GM21381 (cell line): Measurements from ENCODE around the gene ZNHIT6.
"Not testable (repeated sequence)": the region's sequence is repeated elsewhere in the genome, so short reads cannot be mapped to it uniquely, and the experiment has no call there.

ENCODE experiments used
- ATAC-seq: cut with Tn5 transposase; IDR thresholded peaks from one replicate; pipeline ENCODE4 v1.9.1; 2021; ENCODE audit warnings: mild to moderate bottlenecking, moderate library complexity; ENCODE audit not compliant: unreplicated experiment

ZNHIT6 gene, protein sequence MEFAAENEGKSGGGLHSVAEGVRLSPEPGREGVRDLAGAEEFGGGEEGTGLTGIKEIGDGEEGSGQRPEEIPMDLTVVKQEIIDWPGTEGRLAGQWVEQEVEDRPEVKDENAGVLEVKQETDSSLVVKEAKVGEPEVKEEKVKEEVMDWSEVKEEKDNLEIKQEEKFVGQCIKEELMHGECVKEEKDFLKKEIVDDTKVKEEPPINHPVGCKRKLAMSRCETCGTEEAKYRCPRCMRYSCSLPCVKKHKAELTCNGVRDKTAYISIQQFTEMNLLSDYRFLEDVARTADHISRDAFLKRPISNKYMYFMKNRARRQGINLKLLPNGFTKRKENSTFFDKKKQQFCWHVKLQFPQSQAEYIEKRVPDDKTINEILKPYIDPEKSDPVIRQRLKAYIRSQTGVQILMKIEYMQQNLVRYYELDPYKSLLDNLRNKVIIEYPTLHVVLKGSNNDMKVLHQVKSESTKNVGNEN

DNA sequence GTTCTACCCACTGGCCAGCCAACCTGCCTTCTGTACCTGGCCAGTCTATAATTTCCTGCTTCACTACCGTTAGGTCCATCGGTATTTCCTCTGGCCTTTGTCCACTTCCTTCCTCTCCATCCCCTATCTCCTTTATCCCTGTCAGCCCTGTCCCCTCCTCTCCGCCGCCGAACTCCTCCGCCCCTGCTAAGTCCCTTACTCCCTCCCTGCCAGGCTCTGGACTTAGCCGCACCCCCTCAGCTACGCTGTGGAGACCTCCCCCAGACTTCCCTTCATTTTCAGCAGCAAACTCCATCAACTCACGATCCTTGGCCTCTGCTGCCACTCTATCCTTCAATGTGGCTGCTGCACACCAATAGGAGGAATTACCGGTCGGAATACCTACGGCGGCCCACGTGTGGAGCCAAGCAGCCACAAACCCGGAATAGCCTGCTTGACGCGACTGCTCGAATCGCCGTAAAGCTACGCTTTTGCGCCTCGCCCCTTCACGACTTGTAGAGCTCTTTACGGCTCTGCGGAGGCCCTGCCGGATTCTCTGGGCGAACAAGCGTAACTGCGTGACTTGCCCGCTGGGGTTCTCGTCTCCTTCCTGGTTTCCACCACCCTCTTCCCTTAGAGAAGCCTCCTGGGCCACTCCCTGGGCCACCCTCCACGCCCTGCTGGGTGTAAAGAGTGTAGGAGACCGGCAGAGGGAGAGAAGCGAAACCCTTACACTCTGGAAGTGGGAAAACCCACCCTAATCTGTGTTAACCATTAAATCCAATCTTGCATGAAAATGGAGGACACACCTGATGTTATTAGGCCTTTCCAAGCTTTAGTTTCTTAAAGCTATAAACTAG is at the start of gene ZNHIT6:
TSS of gene ZNHIT6 (minus strand) at position 444 of the 839 bp plus-strand sequence. CDS start at position 295, 149 bp downstream.
- ATAC-seq, result peak; percentile 87

DNA sequence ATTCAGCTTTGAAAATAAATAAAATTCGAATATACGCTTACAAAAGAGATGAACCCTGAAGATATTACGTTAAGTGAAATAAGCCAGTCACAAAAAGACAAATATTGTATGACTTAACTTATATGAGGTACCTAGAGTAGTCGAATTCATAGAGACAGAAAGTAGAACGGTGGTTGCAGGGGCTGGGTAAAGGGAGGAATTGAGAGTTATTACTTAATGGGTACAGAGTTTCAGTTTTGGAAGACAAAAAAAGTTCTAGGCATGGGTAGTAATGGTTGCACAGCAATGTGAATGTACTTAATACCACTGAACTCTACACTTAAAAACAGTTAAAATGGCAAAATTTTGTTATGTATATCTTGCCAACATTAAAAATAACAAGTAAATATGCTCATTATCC is 48.6 kb upstream of the ZNHIT6 start:
- peak; percentile 65 for ATAC-seq

DNA sequence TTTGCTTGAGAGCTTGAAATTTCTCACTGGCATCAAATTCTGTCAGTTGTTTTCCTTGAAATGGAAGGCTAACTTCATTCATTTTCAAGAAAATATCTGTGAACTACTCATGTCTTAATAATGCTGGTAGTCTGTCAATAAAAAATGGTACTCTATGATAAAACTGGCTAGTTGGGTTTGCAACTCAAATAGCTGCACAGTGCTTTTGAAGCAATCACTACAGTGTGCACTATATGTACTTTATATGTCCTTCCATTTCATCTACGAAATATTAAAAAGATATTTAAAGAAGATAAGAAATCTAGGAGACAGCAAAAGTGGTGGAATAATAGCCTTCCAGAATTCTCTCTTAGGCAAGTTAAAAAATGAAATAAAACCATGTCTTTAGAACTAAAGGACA is 39.9 kb upstream of the ZNHIT6 start:
- no peak for ATAC-seq

DNA sequence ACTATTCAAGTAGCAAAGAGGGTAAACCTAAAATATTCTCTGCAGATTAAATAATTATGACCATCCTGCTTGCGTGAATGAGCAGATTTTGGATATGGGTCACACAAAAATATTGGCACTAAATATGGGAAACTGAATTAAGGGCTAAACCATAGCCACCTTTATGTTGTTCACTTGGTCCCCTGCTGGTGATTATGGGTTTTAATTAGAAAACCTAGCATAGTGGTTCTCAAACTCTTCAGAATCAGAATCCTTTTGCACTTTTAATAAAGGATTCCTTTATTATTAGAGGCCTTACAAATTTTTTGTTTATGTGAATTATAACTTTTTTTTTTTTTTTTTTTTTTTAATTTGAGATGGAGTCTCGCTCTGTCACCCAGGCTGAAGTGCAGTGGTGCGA is 38.5 kb upstream of the ZNHIT6 start:
- ATAC-seq, result no peak

DNA sequence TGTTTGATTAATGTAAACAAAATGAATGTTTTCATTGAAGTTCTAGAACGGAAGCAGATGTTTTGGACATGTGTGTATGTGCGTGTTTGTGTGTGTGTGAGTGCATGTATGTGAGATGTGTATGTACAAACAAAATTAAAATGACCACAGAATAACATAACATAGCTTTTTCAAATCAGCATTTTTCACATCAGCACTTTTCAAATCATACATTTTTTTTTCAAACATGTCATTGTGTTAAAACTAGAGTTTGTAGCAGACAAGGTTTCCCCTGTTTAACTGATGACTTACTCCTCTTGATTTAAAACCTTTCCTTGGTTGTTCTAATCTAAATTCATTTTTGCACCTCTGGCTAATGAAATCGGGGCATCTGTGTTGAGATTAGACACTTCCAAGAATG is 35.6 kb upstream of the ZNHIT6 start:
- no peak for ATAC-seq

DNA sequence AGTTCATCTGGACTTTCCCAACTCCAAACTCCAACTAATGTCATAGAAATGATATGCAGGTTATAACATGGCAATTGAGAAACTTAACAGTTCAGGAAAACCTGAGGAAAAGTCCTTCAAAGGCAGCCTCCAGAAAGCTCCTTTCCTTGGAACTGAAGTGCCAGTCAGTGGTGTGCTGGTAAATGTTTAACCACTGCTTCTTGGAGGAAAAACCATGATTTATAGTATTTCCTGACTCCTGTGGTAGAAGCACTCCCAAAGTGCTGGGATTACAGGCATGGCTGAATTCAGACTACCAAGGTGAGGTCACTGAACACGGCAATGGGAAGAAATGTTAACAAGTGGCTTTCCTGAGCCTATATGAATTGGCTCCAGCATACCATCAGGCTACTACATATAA is 26.7 kb upstream of the ZNHIT6 start:
- no peak for ATAC-seq

DNA sequence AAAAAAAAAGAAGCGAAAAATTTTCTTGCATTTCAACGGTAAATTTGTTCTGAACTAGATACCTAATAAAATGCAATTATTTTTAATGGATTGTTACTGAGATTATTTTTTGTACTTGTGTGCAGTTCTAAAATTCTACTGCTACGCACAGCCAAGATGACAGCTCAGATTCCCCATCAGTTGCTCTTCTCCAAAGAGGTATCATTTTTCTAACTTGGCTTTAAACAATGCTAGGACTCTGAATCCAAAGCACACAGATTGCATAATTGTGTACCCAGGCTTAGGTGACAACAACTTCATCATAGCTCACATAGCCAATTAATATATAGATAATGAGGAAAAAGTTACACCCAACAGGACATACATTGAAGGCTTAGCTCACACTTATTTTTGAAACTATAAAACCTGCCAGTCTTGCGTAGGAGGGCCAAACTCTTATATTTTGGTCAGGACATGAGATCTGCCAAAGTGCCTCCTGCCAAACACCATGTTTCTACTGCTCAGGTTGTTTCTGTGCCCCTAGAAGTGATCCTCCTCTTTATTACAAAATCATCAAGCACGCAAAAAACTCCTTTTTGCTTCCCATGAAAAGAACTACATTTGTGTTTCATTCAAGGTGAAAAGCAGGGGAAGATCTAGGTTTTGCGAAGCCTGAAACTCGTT is 10.6 kb upstream of the ZNHIT6 start:
- no peak for ATAC-seq

DNA sequence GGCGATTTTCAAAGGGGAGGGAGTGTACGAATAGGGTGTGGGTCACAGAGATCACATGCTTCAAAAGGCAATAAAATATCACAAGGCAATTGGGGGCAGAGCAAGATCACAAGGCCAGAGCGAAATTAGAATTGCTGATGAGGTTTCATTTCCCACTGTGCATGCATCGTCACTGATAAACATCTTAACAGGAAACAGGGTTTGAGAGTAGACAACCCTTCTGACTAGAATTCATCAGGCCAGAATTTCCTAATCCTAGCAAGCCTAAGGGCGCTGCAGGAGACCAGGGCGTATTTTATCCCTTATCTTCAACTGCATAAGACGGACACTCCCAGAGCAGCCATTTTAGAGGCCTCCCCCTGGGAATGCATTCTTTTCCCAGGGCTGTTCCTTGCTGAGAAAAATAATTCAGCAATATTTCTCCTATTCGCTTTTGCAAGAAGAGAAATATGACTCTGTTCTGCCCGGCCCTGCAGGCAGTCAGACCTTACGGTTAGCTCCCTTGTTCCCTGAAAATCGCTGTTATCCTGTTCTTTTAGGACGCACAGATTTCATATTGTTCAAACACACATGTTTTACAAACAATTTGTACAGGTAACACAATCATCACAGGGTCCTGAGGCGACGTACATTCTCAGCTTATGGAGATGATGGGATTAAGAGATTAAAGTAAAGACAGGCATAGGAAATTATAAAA is 6.3 kb upstream of the ZNHIT6 start:
- ATAC-seq, result not testable (repeated sequence)

DNA sequence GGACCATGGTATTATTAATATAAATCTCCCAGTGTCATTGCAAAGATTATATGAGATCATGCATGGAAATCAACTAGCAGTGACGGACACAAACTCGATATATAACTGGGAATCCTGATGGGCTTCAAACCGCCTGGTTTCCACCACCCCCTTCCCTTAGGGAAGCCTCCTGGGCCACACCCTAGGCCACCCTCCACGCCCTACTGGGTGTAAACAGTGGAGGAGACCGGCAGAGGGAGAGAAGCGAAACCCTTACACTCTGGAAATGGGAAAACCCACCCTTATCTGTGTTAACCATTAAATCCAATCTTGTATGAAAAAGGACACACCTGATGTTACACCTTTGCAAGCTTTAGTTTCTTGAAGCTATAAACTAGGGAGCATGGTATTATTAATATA is 595 bp upstream of the ZNHIT6 start:
- ATAC-seq, result no peak

DNA sequence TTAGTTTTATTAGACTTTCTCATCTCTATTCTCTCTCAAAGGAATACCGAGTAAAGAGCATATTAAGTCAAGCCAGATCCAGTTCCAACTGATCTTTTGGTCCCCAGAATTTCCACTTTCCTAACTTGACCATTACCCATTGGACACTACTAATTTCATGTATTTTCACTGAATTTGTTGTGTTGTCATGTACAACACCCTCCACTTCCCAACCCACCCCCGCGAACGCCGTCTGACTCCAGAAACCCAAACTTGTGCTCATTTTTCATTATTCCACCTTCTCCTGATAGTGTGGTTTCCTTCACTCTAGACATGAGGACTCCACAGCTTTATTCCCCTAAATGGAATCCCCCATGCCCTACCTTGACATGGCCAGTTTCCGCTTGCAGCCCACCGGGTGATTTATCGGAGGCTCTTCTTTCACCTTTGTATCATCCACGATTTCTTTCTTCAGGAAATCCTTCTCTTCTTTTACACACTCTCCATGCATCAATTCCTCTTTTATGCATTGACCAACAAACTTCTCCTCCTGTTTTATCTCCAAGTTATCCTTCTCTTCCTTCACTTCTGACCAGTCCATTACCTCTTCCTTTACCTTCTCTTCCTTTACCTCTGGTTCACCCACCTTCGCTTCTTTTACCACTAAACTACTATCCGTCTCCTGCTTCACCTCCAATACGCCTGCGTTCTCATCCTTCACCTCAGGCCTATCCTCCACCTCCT is 805 bp downstream of the ZNHIT6 start:
- ATAC-seq, result peak; percentile 34

DNA sequence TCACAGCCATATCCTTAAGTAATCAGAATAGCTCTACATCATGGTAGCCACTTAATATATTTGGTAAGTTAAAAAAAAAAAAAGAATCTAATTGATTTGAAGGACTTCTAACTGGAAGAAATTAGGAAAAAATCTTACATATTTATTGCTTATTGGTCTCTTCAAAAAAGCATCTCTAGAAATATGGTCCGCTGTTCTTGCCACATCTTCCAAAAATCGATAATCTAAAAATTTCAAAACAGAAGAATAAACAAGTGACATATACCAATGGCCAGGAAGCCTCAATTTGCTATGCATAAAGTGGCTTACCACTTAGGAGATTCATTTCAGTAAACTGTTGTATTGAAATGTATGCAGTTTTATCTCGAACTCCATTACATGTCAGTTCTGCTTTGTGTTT is 2.3 kb downstream of the ZNHIT6 start:
- no peak for ATAC-seq

DNA sequence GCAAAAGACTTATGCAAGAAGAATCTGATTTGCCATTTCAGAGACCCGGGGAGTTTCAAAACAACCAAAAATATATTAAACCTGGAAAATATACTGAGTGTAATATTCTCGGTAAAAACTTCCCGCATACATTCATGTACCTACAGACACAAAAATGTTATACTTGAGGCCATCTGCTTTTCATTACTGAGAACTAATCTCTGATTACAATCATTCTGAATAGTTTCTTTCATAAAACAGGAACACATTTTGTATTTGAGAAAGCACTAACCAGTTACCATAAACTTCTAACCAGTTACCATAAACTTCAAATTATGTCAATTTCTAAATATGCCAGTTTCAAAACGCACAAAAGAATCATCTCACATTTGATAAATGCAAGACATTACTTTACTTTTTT is 7.8 kb downstream of the ZNHIT6 start:
- no peak for ATAC-seq

DNA sequence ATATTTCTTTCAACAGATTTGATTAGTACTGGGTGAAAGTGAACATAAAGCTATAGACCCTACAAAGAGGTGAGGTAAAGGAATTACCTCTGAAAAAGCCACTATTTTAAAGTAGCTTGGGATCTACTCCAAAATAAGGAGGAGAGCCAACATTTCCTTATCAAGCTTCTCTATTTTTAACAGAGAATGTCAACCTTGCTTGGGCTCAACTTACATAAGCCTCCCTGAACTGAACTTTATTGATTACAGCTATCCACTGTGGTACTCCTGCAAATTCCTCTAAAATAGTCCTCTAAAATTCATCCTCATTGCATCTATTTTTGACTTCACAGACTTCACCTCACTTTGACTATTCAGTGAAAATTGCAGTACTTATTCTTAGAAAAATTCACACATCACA is 10.3 kb downstream of the ZNHIT6 start:
- ATAC-seq, result no peak

DNA sequence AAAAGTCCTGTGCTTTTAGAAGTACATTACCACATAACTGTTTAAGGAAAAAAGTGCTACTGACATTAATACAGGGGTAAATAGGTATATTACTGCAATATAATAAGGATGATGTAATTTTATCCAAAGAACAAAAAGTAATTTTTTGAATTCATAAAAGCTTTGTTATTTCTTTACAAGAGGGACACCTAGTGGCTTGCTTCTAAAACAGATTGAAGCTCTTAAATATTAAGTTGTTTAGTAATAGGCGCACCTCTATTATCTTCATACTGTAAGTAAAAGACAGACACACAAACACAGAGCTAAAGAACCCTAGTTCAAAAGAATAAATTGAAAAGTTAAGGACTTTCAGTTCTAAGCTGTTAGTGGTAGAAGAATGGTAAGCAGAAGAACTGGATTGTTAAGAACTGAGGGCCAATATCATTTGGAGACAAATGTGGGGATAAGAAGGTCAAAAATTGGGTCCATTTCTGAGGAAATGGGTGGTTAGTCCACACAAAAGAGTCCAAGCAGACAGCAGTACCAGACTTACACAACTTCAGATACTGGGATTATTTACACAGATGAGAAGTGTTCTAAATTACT is 15.4 kb downstream of the ZNHIT6 start:
- ATAC-seq, result no peak

DNA sequence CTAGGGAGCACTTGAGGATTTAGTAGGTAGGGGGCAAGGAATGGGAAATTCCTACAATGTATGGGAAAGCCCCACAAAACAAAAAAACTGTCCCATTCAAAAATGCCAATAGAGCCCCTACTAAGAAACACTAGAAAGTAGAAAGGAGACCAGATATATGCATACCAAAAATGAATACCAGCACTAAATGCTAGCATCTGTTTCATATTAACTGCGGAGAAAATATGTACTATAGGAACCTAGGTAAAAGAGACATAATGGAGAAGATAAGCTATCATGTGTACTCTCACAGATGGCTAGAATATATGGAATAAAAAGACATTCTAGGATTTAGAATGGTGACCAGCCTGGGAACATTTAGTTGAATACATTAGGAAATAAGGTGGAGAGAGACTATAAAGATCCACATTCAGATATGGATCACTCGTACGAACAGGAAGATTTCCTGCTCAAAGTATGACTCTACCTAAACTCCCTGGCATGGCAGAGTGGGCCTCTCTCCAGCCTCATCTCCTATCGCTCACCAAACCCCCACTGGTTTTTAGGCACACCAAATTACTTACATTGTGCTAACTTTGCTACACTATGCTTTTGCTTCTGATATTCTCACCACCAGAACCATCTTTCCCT is 18.3 kb downstream of the ZNHIT6 start:
- no peak for ATAC-seq

DNA sequence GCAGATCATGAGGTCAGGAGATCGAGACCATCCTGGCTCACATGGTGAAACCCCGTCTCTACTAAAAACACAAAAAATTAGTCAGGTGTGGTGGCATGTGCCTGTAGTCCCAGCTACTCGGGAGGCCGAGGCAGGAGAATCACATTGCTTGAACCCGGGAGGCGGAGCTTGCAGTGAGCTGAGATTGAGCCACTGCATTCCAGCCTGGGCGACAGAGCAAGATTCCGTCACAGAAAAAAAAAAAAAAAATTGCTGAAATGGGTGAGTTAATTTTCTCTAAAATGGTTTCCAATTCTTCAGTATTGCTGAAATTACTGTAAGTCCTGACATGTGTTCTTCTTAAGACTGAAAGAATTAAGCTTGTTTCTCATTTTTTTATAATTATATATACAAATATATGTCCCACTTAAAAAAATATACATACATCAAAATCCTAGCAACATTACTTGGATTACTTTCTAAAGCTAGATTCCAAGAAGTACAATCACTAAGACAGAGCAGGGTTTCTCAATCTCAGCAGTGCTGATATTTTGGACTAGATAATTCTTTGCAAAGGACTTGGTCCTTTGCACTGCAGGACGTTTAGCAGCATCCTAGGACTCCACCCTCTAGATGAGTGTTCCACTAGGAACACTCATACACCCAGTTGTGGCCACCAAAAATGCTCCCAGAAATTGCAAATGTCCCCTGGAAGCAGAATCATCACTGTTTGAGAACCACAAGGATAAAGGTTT is 24.8 kb downstream of the ZNHIT6 start:
- no peak for ATAC-seq

DNA sequence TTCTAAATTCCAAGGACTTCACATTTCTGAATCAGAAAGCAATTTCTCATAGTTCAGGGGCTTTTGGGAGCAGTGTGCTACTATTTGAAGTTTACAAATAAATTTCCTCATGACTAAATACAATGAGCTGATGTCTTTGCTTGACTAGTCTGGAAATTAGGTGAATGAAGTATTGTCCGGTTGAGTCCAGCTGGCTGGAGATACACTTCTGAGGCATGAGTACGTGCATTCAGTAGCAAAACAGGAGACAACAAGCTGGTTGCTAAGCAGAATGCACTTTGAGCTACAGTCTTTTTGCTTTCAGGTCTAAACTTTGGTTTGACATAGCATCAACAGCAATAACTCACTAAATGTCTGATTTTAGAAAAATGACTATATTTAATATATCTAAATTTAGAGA is 27.1 kb downstream of the ZNHIT6 start:
- ATAC-seq, result no peak

DNA sequence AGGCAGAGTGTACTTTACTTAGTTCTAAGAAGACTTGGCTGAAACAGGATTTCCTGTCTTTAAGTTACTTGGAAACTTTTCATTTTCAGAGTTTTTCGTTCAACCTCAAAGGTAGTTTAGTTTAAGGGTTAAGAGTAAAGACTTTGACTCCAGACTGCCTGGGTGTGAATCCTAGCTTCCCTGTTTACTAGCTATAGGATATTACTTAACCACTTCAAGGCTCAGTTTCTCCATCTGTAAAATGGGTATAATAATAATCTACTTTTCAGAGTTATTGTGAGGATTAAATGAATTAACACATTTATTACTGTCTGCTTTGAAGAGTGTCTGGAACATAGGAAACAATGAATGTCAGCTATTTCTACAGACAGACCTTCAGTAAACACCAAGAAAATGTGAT is 30.0 kb downstream of the ZNHIT6 start:
- ATAC-seq, result no peak

DNA sequence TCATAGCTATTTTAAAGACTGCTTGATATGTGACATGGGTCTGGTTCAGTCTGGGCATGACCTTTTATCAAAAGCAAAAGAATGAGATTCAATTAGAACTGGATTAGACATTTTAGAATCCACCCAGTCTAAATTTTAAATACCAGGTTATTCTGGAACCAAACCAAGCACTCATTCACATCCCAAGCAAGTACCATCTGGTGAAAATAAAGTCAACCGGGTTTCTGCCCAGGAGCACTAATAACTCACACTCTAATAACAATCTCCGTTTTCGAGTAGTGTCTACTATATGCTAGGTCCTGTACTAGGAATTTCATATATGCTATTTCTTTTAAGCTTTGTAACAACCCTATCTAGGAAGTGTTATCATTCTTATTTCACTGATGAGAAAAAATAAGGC is 30.6 kb downstream of the ZNHIT6 start:
- no peak for ATAC-seq
